Pancreas (tissue), 10 donors: ENCODE data around the gene PURA. TPM values are rescaled to one million over a fixed set of nuclear protein-coding genes. Genes with fewer than 3 reads are reported as not detected.

ENCODE experiments used
- ATAC-seq, 4 donors: fragments of 200-7000 bp; cut with Tn5 transposase; one replicate each; pipeline versions ENCODE4 v1.8.0 to v1.9.1; 2020; ENCODE audit warnings: mild to moderate bottlenecking in 4 of 4, moderate library complexity in 4 of 4
- DNase-seq, 6 donors: peaks; one replicate each; pipeline ENCODE4 v3.0.0-alpha.2; 2020
- FAIRE-seq: peaks from 2 replicates; lab custom pipeline; 2012; peaks lifted over from hg19 to GRCh38; lab: Jason Lieb, UNC
- H3K27ac ChIP-seq, 4 donors: fragments of 200-600 bp; sonication (generic); 1 replicate in 3 of 4; 2 replicates in 1 of 4; pipeline versions ENCODE4 v1.5.0 to v1.8.0; 2020
- H3K27me3 ChIP-seq, 4 donors: fragments of 200-600 bp; one replicate each; pipeline ENCODE4 v1.8.0; 2021
- H3K36me3 ChIP-seq, 3 donors: fragments of 200-600 bp; sonication (generic) in 1 of 3; one replicate each; pipeline versions ENCODE4 v1.5.0 to v1.8.0; 2020 to 2021
- H3K4me1 ChIP-seq, 3 donors: fragments of 200-600 bp; one replicate each; pipeline ENCODE4 v1.8.0; 2021
- H3K4me3 ChIP-seq, 4 donors: fragments of 200-600 bp; sonication (generic) in 2 of 4; one replicate each; pipeline versions ENCODE4 v1.5.0 to v1.8.0; 2020 to 2021
- H3K9me3 ChIP-seq, 4 donors: fragments of 200-600 bp; one replicate each; pipeline ENCODE4 v1.8.0; 2021
- WGBS, 2 donors: extraction: QIAGEN DNeasy Blood & Tissue Kit; methylation state at CpG; one replicate each; pipeline ENCODE4 v1.1.7; 2013; 5-methylcytosine and 5-hydroxymethylcytosine counted together
- intact Hi-C, 3 donors: fragments of 100-400 bp; cut with DNase I; formaldehyde crosslinking; loops; one replicate each; pipeline versions ENCODE4 v1.11.1 to v1.14.2; 2022
- polyA plus RNA-seq, 2 donors: library from polyadenylated mRNA; stranded (reverse); fragments of 200-250 nt; gene quantifications; one replicate each; pipeline ENCODE4 v1.2.3, GENCODE V29; 2013
- total RNA-seq, 6 donors: library from RNA; stranded (reverse); fragmentation: NEBNext Ultra II Directional in 4 of 6; extraction: Animal tissue kit (Norgen Biotek cat#: 25700) in 4 of 6; gene quantifications; one replicate each; pipeline versions ENCODE4 v1.2.1 to v1.2.4, GENCODE V29; 2021 to 2023
- TF ChIP-seq, protein P1 (sequence below), 4 donors: fragments of 200-600 bp; sonication (generic) in 3 of 4; IDR thresholded peaks; one replicate each; pipeline versions ENCODE4 v1.5.0 to v1.8.0; 2021; ENCODE audit warnings: antibody characterized with exemption in 4 of 4
- donor health status: healthy with polysubstance abuse.
- donor health status: DM: no; HTN: no; CAD: no; lungs with moderate emphysema.
- donor health status: DM: no; HTN: no; CAD: no.
- donor health status: control.
- donor health status: control.
- donor health status: Bipolar disorder and iron deficiency.
- donor health status: DM: yes; HTN: yes; CAD: no.
- donor health status: DM: no; HTN: no; CAD: no.
- donor health status: DM: no; HTN: no; CAD: no.
- donor health status: DM: yes; HTN: yes; CAD: no.

PURA gene
- total and polyA plus RNA-seq, 8 donors, result 3.2 to 17.2 (median 9.3) TPM

DNA sequence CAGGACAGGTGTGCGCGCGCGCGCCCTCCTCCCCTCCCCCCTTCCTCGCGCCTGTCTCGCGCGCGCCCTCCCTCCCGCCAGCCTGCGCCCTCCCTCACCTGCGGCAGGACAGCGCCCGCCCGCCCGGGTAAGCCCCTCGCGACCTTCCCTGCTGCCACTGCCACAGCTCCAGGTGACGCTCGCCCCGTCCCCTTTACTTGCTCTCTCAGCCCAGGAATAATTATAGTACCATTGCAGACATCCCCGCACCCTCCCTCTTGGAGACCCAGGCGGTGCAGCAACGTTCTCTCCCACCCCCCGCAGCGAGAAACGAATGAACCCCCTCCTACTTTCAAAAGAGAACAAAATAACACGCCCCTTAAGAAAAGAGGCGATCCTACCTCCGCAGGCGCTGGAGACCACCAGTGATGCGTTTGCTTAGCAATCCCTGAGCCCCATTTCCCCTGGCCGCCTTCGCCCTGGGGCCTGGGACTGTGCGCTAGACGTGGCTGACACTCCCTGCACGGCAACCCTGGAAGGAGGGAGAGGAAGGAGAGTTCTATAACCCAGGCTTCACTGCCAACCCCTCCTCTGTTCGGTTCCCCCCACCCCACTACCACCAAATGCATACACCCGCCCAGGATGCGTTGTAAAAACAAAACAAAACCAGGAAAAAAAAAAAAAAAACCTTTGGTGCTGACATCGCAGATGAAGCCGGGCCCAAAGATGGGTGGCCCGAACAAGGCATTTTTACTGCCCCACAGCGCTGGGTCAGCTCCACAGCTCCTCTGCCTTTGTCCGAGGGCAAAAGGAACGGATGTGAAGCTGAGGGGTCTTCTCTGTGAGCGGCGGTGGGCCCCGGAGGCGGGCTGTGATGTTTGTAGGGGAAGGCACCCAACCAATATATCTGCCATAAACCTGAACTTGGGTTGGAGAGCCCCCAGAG, 5.6 kb upstream of the PURA start:
- H3K9me3 ChIP-seq, result no peaks in the 10 kb centered on the region
- TF ChIP-seq, protein P1, sequence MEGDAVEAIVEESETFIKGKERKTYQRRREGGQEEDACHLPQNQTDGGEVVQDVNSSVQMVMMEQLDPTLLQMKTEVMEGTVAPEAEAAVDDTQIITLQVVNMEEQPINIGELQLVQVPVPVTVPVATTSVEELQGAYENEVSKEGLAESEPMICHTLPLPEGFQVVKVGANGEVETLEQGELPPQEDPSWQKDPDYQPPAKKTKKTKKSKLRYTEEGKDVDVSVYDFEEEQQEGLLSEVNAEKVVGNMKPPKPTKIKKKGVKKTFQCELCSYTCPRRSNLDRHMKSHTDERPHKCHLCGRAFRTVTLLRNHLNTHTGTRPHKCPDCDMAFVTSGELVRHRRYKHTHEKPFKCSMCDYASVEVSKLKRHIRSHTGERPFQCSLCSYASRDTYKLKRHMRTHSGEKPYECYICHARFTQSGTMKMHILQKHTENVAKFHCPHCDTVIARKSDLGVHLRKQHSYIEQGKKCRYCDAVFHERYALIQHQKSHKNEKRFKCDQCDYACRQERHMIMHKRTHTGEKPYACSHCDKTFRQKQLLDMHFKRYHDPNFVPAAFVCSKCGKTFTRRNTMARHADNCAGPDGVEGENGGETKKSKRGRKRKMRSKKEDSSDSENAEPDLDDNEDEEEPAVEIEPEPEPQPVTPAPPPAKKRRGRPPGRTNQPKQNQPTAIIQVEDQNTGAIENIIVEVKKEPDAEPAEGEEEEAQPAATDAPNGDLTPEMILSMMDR (IDR thresholded peaks at IDR 0.05), result no peak
- H3K27me3 ChIP-seq, result no peaks in the 10 kb centered on the region
- FAIRE-seq, result no peak
- peak overlapping the region; percentile 55 to 69 (median 65) for H3K4me3 ChIP-seq
- H3K4me1 ChIP-seq, result peaks cover 17 to 27% (median 21%) of the 10 kb centered on the region in 3 donors
- intact Hi-C loops, result no loop called here
- WGBS, 2 donors, result 1% methylated on average over 40 to 52 of the region's 52 CpGs
- ATAC-seq, result peak; percentile 7 to 32 (median 26)
- H3K27ac ChIP-seq, result peak overlapping the region; percentile 96 to 99 (median 97)
- DNase-seq, result peak; percentile 41 to 94 (median 50)
- H3K36me3 ChIP-seq, result no peaks in the 10 kb centered on the region

DNA sequence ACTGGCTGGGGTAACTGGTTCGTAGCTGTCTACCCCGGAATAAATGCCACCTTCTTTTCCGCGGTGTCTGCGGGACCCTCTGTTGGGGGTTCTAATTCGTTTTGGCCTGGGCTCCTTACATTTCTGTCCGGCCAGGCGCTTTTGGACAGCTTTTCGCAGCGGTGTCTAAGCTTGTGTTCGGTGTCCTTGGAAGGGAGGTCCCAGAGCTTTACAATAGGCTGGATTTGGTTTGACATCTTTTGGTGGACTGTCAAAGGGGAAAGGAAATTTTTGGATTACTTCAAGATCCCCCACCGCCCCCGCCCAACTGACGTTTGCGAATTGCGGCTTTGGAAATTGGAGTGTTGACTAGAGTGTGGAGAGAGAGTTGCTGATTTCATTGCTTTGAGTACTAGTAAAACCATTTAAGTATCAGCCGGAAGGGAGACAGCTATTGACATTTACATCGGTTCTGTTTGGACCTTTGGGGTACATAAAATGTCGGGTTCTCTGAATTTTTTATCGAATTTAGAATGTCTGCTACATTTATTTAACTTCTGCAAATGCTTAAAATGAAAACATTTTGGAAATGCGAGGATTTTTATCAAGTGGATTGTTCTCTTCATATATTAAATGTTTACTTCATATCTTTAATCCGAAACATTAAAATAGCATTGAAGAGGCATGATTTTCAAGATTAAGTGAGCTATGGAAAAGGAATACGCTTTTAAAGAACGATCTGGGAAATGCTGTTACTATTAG, 4.7 kb upstream of the PURA start:
- peaks cover 17 to 27% (median 21%) of the 10 kb centered on the region in 3 donors for H3K4me1 ChIP-seq
- H3K9me3 ChIP-seq, result no peaks in the 10 kb centered on the region
- H3K27ac ChIP-seq, result peak overlapping the region in 3 of 4 donors; percentile 96 to 99 (median 97)
- no peaks in the 10 kb centered on the region for H3K36me3 ChIP-seq
- H3K27me3 ChIP-seq, result no peaks in the 10 kb centered on the region
- ATAC-seq, result no peak
- DNase-seq, result peak in 3 of 6 donors; percentile 15 to 62 (median 20)
- no peak for FAIRE-seq
- H3K4me3 ChIP-seq, result peak overlapping the region; percentile 55 to 69 (median 65)
- intact Hi-C loops, result no loop called here
- TF ChIP-seq, protein P1 (IDR thresholded peaks at IDR 0.05), result no peak
- WGBS, 2 donors, result 13 to 16% methylated on average over 24 of the region's 24 CpGs

DNA sequence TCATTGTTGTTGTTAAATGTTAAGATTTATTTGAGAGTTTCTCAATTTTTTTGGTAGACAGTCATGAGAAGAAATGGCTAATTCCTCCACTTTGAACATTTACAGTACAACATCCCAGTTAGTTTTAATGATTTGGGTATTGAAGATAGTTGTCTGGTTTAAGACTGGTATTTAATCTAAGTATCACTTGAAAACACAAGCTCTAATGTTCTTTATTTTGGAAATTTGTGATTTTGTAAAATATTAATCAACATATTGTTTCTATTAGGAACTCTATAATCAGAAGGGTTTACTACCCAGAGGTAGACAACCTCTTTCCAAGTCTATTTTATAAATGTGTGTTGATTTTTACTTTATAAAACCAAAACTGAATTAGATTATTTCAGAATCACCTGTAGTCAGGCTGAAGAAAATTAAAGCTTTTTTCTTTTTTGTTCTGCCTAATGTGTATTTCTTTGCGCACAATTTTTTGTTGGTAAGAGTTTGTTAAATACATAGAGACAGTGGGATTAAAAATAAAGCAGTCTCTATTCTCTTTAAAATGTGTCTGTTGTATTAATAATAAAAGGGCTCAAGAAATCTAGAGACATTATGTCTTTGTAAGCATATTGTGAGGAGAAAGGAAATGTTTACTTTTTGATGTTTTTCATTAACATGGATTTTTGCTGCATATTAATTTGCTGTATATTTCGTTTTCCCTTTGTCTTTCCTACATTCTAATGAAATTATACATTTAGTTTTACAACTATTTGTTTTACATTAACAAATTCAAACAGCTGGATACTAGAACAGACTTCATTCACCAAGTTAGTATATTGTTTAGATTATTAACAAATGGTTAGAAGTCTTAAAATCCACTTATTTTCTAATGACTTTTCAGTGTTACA, 3.9 kb upstream of the PURA start:
- no peak overlapping the region for H3K27ac ChIP-seq
- no peaks in the 10 kb centered on the region for H3K36me3 ChIP-seq
- peaks cover 17 to 27% (median 21%) of the 10 kb centered on the region in 3 donors for H3K4me1 ChIP-seq
- no peaks in the 10 kb centered on the region for H3K27me3 ChIP-seq
- TF ChIP-seq, protein P1 (IDR thresholded peaks at IDR 0.05), result no peak
- WGBS, 2 donors, result 60 to 69% methylated on average over 2 of the region's 2 CpGs
- no peaks in the 10 kb centered on the region for H3K9me3 ChIP-seq
- DNase-seq (no peak), FAIRE-seq (no peak), ATAC-seq (no peak)
- intact Hi-C loops, result no loop called here
- peak overlapping the region in 2 of 4 donors; percentile 64 to 66 for H3K4me3 ChIP-seq

DNA sequence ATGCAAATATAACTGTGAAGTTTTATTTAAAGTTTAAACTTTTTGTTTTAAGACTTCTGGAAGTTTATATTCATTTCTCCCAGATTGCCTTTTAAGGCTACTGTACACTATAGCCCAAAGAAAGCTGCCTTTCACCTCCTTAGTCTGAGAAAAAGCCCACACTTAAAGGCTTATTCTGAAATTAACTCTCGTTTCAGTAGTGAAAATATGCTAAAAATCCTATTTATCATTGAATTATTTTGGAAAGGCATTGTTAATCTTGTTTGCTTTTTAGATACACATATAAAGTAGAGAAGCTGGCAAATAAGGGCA, 3.3 kb upstream of the PURA start:
- no peak for FAIRE-seq
- 22 to 32% methylated on average over 1 of the region's 1 CpG for WGBS, 2 donors
- intact Hi-C loops, result no loop called here
- Histone ChIP-seq H3K27me3 (no peaks in the 10 kb centered on the region), H3K27ac (no peak overlapping the region), H3K4me3 (no peak overlapping the region), H3K9me3 (no peaks in the 10 kb centered on the region), H3K36me3 (no peaks in the 10 kb centered on the region), H3K4me1 (peaks cover 18 to 31% (median 27%) of the 10 kb centered on the region in 3 donors)
- ATAC-seq, result no peak
- DNase-seq, result no peak
- TF ChIP-seq, protein P1 (IDR thresholded peaks at IDR 0.05), result no peak
